Stimulated activated CD4-positive, alpha-beta T cell treated with anti-CD3 and anti-CD28 coated beads, Interleukin-4, amount 100 ng/mL, for 4 hours (primary cell): ENCODE measurements around the gene HCN2.
A peak's percentile ranks its signal among the peaks of the same experiment; 100 is the strongest.
"Not testable (repeated sequence)": the region's sequence is repeated elsewhere in the genome, so short reads cannot be mapped to it uniquely, and the experiment has no call there.

Experiments used
- DNase-seq, 2 experiments: peaks; one replicate each; pipeline ENCODE4 v3.0.0-alpha.2; 2020

Gene HCN2

GRCh38 chr19:572140-572742 lies 17.4 kb upstream of the HCN2 start, which contains the start of gene BSG:
BSG (plus strand) TSS chr19:572596; CDS start chr19:572635, 39 bp downstream.
- DNase-seq, result peak; percentile 97 to 98

- DNase-seq, result no peak
These were observed 16.8 kb upstream of the HCN2 start for GRCh38 chr19:572743-573518.

GRCh38 chr19:573519-573825 lies 16.2 kb upstream of the HCN2 start:
- no peak for DNase-seq

- no peak for DNase-seq
These were observed 14.8 kb upstream of the HCN2 start for GRCh38 chr19:574658-575526.

- DNase-seq, result no peak
These were observed 13.9 kb upstream of the HCN2 start for GRCh38 chr19:575527-576506.

- DNase-seq, result no peak
These were observed 12.8 kb upstream of the HCN2 start for GRCh38 chr19:576768-577438.

GRCh38 chr19:577439-578392 lies 12.0 kb upstream of the HCN2 start:
- no peak for DNase-seq

GRCh38 chr19:579111-579841 lies 10.4 kb upstream of the HCN2 start:
- DNase-seq, result no peak

- DNase-seq, result no peak
These were observed 9.9 kb upstream of the HCN2 start for GRCh38 chr19:579842-580155.

- no peak for DNase-seq
These were observed 9.3 kb upstream of the HCN2 start for GRCh38 chr19:580274-580835.

GRCh38 chr19:581399-582111 lies 8.1 kb upstream of the HCN2 start:
- no peak for DNase-seq

GRCh38 chr19:582497-583197 lies 7.0 kb upstream of the HCN2 start:
- no peak for DNase-seq

- no peak for DNase-seq
These were observed 6.3 kb upstream of the HCN2 start for GRCh38 chr19:583198-583967.

- DNase-seq, result no peak
These were observed 5.8 kb upstream of the HCN2 start for GRCh38 chr19:583968-584239.

- DNase-seq, result peak; percentile 50 to 67
These were observed 5.3 kb upstream of the HCN2 start for GRCh38 chr19:584240-585001.

- DNase-seq, result not testable (repeated sequence)
These were observed 4.5 kb upstream of the HCN2 start for GRCh38 chr19:585146-585545.

- no peak for DNase-seq
These were observed 4.0 kb upstream of the HCN2 start for GRCh38 chr19:585551-586110.
